GM18951 (cell line): Measurements from ENCODE around the gene OR56B4.
"Not testable (repeated sequence)": the region's sequence is repeated elsewhere in the genome, so short reads cannot be mapped to it uniquely, and the experiment has no call there.

Experiments
- POLR2A ChIP-seq: IDR thresholded peaks from 4 replicates; pipeline ENCODE4 v1.6.1; 2011; ENCODE audit warnings: mild to moderate bottlenecking; ENCODE audit not compliant: insufficient read length, insufficient read depth; ENCODE audit errors: extremely low read depth
- in situ Hi-C: fragments of 300-500 bp; cut with MboI; formaldehyde crosslinking; loops from one replicate; pipeline ENCODE4 v1.12.0; 2022; ENCODE audit warnings: low sequenced_read_pairs, mixed read lengths, inconsistent platforms; ENCODE audit not compliant: unreplicated experiment

OR56B4 gene, protein sequence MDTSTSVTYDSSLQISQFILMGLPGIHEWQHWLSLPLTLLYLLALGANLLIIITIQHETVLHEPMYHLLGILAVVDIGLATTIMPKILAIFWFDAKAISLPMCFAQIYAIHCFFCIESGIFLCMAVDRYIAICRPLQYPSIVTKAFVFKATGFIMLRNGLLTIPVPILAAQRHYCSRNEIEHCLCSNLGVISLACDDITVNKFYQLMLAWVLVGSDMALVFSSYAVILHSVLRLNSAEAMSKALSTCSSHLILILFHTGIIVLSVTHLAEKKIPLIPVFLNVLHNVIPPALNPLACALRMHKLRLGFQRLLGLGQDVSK

GRCh38 chr11:6107384-6107783 lies at the start of gene OR56B4:
TSS of gene OR56B4 (plus strand) at chr11:6107684. CDS start at chr11:6107779, 95 bp downstream.
- in situ Hi-C loops = not testable (repeated sequence)

DNA sequence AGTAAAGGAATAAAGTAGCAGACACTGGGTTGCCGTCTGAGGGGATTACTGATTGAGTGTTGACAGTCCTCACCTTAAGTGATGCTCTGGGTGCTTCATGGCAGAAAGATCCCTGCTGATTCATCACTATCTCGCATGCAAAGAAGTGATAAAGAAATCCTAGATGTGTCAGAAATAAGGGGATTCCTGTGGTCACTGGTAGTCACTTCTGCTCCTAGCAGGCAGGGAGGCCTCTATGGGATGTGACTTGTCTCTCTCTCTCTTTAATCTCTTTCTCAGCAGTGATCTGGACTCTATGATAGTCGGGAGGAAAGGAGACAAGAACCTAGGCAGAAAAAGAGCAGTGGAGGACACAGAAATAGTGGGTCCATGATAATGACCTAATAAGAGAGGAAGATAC lies 46.0 kb upstream of the OR56B4 start:
- TF ChIP-seq POLR2A = no peak
- in situ Hi-C loops = no loop called here

GRCh38 chr11:6062691-6063358 lies 44.7 kb upstream of the OR56B4 start:
- TF ChIP-seq POLR2A = no peak
- in situ Hi-C loops = no loop called here

DNA sequence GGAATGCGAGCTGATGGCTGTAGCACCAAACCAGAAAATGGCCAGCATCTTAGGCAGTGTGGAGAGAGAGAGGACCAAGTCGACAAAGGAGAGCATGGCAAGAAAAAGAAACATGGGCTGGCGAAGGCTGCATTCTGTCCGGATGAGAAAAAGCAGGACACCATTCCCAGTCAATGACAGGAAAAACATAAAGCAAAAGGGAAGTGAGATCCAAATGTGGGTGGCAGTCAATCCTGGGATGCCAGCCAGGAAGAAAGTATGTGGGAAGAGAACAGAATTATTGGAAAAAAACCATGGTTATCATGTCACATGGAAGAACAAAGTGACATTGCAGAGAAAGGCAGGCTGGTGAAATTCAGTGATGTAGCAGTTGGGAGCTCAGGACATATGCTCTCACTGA lies 40.0 kb upstream of the OR56B4 start:
- in situ Hi-C loops = no loop called here
- TF ChIP-seq POLR2A = no peak

GRCh38 chr11:6076443-6076842 lies 31.0 kb upstream of the OR56B4 start:
- in situ Hi-C loops = not testable (repeated sequence)

- no peak for TF ChIP-seq POLR2A
- in situ Hi-C loops = no loop called here
Measured at GRCh38 chr11:6077723-6078122, 29.8 kb upstream of the OR56B4 start.

GRCh38 chr11:6079463-6079862 lies 28.0 kb upstream of the OR56B4 start:
- TF ChIP-seq POLR2A = no peak
- in situ Hi-C loops = no loop called here

GRCh38 chr11:6083129-6083528 lies 24.4 kb upstream of the OR56B4 start:
- no peak for TF ChIP-seq POLR2A
- in situ Hi-C loops = no loop called here

- in situ Hi-C loops = no loop called here
- TF ChIP-seq POLR2A = no peak
Measured at GRCh38 chr11:6084587-6084986, 22.9 kb upstream of the OR56B4 start.

DNA sequence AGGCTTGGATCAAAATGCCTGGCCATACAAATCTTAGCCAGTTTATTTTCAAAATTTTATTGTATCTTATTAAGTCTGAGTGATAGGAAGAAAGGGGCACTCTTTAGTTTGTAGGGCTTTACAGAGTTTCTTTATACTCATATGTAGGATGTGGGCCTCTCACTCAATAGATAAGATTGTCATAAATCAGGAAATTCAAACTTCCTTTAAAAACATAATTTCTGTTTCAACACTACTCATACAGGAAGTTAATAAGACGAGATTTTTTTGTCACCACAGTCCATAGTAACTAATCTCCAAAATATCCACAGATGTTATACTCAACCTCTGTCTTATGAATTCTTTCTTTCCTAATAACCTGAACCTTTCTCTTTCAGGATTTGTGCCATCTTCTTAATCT lies 13.3 kb upstream of the OR56B4 start:
- no peak for TF ChIP-seq POLR2A
- in situ Hi-C loops = no loop called here

DNA sequence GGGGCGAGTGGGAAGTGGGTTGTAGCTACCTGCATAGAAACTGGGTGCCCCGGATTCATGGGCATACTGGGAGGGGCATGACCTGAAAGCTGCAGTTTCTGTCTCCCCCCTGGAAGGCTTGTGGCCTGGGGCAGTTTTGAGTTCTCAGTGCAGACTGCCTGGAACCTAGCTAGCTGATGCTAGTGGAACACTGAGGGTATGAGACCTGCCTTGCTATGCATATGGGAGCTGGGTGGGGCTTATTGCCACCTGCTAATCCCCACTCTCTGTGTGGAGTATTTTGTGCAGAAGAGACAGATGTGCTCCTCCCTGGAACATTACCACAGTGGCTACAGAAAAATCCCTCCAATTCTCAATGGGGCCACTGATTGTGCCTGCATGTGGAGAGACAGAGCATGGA lies 11.7 kb upstream of the OR56B4 start:
- in situ Hi-C loops = no loop called here
- TF ChIP-seq POLR2A = no peak

GRCh38 chr11:6096417-6096816 lies 11.1 kb upstream of the OR56B4 start:
- in situ Hi-C loops = no loop called here
- no peak for TF ChIP-seq POLR2A

DNA sequence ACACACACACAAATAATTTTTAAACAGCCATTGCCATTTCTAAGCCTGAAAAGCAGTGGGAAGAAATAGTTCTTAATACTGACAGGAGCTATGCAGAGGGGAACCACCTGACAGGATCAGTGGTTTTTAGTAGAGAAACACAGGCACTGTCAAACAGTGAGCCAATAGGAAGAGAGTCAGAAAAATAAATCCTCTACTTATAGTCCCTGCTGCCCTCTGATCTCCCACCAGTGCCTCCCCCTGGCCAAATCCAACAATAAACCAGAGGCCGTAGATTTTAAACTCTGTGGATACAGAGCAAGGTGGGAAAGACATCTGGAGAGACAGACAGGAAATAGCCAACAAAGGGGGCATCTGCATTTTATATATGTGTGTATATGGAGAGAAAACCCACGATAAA lies 7.9 kb upstream of the OR56B4 start:
- no peak for TF ChIP-seq POLR2A
- in situ Hi-C loops = no loop called here

DNA sequence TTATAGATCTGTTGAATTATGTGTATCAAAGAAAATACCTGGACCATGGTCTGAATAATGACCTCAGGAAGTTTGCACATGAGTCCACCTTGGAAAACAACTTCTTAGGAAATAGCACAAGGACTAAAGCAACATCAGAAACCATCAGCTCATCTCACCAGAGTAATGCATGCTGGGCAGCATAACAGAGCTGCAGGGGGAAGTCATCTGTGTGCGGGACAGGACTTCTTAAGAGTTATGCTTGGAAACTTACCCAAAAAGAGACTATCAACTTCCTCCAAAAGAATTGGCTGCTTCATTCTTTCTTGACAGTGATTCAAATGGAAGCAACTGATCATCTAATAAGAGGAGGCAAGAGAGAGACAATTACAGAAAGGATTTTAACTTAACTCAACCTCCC lies 2.5 kb downstream of the OR56B4 start:
- in situ Hi-C loops = no loop called here
- TF ChIP-seq POLR2A = no peak
